ENCODE results near the gene MEIS2.

DNA sequence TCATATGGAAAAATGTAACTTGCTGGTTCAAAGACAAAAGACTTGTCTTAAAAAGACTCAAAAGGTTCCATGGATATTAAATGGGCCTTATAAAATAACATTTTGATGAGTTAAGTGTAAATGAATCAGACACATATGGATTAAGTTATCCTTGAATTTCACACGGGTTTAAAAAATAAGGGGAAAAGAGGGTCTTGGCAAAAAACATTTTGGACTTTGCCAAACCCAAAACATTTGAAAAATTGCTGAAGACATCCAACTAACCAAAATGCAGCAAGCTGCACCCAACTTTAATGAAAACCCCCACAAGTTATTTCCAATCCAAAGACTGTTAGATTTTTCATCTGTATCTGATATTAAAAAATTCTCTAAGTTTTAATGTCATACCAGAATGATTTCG is 200.7 kb downstream of the MEIS2 start:
- TF ChIP-seq GATA1 (IDR thresholded peaks at IDR 0.05; ENCODE audit: low read depth, low read length) (no peak), POLR2A (IDR thresholded peaks at IDR 0.05; ENCODE audit: low read length) (no peak)
